Measurements from ENCODE around the gene ZNF827.

DNA sequence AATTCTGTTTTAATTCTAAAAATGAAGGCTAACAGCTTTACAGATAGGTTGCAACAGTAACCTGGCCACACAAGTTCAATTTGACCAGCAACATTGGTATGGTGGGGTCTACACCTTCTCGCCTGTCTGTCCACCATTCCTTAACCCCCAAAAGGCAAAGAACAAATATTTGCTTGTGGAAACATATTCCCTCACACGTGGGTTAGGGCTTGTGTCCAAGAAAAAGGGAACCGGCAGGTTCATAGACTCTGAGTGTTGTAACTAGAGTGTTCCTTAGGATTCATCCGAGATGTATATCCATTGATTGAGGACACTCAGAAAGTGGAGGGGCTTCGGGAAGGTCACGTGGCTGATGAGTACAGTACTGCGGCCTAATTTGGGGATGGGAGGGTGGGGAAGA lies 204.6 kb downstream of the ZNF827 start:
- TF ChIP-seq GABPA (IDR thresholded peaks at IDR 0.05; ENCODE audit: borderline replicate concordance, insufficient read depth, low read length) (no peak), CEBPB (IDR thresholded peaks at IDR 0.05; ENCODE audit: low read depth, low read length) (no peak), CTCF (IDR thresholded peaks at IDR 0.05; ENCODE audit: control extremely low read depth in 1 of 3, insufficient read depth in 1 of 3, low read depth in 1 of 3, low read length in 3 of 3) (no peak), SIN3A (conservative IDR thresholded peaks at IDR 0.05 in 1 of 2, IDR thresholded peaks at IDR 0.05 in 1 of 2; ENCODE audit: low read depth in 1 of 2, low read length in 2 of 2) (no peak), FOSL1 (IDR thresholded peaks at IDR 0.05; ENCODE audit: insufficient read depth, low read depth, low read length) (no peak), JUN (IDR thresholded peaks at IDR 0.05; ENCODE audit: low read depth, low read length) (no peak)

All from H1 (cell line).